COLO668 (cell line): Measurements from ENCODE around the gene VAV2.
A peak's percentile ranks its signal among the peaks of the same experiment; 100 is the strongest.

Experiments
- DNase-seq: peaks from one replicate; lab custom pipeline; 2025; ENCODE audit not compliant: unreplicated experiment; lab: John Stamatoyannopoulos, UW

Gene VAV2, protein sequence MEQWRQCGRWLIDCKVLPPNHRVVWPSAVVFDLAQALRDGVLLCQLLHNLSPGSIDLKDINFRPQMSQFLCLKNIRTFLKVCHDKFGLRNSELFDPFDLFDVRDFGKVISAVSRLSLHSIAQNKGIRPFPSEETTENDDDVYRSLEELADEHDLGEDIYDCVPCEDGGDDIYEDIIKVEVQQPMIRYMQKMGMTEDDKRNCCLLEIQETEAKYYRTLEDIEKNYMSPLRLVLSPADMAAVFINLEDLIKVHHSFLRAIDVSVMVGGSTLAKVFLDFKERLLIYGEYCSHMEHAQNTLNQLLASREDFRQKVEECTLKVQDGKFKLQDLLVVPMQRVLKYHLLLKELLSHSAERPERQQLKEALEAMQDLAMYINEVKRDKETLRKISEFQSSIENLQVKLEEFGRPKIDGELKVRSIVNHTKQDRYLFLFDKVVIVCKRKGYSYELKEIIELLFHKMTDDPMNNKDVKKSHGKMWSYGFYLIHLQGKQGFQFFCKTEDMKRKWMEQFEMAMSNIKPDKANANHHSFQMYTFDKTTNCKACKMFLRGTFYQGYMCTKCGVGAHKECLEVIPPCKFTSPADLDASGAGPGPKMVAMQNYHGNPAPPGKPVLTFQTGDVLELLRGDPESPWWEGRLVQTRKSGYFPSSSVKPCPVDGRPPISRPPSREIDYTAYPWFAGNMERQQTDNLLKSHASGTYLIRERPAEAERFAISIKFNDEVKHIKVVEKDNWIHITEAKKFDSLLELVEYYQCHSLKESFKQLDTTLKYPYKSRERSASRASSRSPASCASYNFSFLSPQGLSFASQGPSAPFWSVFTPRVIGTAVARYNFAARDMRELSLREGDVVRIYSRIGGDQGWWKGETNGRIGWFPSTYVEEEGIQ

DNA sequence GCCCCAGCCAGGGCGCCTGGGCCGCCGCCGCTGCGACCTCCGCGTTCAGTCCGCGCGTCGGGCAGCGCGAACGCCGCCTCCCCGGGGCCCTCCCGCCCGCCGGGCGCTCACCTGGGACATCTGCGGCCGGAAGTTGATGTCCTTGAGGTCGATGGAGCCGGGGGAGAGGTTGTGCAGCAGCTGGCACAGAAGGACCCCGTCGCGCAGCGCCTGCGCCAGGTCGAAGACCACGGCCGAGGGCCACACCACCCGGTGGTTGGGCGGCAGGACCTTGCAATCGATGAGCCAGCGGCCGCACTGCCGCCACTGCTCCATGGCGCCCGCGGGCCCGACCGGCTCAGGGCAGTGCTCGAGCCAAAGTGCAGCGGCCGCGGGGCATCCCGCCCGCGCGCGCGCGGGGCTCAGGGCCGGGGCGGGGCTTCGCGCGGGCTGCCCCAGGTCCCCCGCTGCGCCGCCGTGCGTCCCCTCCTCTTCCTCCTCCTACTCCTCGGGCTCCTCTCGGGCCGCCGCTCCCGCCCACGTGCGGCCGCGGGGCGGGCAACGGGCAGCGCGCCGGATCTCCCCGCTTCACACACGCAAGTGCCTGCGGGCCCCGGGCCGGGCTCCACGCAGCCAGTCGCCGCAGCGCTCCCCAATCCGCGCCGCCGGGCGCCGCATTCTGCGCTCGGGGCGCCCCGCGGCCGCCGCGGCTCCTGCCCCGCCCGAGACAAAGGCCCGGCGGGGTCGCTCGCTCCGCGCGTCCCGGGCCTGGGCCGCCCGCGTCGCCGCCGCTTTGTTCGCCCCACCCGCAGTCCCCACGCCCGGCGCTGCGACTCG, at the start of gene VAV2:
Gene VAV2 (minus strand): TSS at position 361 of the 816 bp plus-strand sequence. CDS start 46 bp downstream, at position 315.
- peak; percentile 83 for DNase-seq

DNA sequence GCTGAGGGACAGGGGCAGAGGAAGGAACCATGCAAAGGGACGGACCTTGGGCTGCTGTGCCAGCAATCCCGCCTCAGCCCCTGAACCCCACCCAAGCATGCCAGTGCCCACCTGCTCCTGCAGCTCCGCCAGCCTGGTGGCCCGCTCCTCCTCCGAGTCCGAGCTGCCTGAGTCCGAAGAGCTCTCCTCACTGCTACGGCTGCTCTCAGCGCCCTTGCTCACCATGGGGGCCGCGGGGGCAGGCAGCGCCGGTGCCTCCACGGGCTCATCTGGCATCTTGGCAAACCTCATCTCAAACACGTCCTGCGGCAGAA, 49.5 kb upstream of the VAV2 start:
- no peak for DNase-seq

DNA sequence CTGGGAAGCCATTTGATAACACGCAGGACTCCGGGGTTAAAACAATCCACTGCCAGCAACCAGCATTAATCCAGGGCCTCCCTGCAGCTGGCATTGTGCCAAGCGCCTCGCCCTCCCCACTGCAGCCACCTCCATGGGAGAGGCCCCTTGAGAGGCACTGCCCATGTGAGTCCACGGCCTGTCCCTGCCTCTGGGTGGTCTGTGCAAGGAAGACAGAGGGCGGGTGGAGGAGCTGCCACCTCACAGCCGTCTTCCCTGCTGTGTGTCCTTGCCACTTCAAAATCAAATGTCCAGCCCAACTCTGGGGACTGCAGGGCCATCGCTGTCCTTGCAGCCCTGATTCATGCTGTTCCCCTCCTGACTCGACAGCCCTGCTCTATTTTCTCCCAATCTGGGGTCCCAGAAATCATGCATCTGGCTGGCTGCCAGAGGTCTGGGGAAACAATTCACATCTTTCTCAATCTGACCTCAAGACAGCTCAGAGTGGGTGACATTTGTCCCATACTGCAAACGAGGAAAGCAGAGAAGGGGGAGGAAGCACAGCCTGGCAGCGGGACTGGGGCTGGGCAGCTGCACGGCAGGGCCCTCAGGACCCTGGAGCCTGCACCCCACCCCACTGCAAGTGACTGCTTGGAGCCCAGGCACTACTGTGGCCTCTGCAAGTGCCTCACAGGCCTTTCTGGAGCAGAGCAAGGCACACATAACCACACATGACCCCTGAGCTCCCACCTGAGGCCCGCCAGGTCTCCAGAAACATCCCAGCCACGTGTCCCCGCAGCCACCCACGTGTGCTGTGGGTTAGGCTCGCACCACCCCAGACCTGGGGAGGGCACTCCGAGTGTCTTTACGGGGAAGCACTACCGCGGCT, 48.9 kb upstream of the VAV2 start:
- DNase-seq: peak; percentile 2

DNA sequence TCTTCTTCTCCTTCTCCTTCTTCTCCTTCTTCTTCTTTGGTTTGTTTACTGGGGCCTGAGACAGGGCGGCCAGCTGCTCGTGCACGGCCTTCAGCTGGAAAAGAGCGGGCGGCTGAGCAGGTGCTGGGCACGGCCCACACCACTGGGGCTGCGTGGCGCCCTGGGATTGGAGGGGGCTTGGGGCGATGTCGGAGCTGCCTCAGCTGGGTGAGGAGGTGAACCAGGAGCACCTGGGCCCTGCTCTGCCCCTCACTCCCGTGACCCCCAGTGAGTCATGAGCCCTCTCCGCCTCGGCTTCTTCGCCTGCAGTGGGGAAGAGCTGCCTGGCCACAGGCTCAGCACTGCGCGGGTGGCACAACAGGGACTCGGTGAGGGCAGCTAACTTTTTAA, 48.0 kb upstream of the VAV2 start:
- no peak for DNase-seq

DNA sequence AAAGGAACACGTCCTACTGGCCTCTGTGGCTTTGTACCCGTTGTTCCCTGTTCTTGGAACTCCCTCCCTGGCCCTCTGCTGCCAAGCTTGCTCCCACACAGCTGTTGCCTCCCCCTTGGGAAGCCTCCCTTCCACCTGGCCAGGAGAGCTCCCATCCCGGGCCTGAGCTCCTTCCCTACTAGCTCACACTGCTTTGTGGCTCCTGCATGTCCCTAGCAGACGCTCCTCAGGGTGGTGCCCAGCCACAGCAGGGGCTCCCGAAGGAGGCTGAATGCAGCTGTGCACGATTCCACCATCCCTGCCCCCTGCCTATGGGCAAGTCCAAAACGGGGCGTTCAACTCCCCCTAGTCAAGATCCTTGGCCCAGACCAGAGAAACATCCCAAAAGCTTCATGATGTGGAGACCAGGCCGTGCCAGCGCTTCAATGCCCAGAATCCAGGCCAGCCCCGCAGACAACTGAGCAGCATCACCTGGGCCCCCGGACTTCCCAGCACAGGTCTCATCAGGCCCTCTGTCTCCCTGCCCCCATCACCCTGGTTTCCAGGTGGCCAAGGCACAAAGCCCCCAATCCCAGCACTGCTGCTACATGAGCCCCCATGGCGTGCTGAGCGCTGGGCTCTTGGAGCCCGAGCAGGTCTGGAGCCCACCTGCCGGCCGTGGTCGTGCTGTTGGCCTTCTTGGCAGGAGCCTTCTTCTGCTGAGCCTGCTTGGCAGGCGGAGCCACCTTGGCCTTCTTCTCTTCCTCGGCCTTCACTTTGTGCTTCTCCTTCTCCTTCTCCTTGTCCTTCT, 47.5 kb upstream of the VAV2 start:
- no peak for DNase-seq

DNA sequence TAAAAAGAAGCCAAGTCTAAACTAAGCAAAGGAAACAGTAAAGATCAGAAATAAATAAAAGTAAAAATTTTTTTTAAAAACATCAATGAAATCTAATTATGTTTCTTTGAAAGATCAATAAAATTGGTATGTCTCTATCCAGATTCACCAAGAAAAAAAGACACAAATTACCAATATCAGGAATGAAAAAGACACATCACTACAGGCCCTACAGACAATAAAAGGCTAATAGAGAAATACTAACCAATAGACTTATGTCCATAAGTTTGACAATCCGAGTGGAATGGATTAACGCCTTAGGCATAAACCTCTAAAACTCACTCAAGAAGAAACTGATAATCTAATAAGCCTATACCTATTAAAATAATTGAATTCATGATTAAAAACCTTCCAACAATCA, 45.5 kb upstream of the VAV2 start:
- no peak for DNase-seq

DNA sequence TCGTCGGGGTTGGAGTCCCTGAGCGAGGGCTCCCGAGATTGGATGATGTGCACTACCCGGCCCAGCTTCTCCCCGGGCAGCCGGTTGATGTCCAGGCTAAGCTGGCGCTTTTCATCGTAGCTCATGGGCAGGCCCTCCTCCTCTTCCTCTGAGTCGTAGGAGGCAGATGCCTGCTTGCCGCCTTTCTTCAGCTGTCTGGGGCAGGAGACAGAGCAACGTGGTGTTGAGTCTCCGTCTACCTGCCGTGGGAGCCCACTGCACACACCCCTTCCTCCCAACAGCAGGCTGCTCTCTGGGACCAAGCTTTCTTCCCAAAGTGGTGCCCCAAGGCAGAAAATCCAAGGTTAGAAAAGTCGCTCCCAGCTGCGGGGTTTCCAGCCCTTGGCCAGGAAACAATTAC, 44.0 kb upstream of the VAV2 start:
- no peak for DNase-seq

DNA sequence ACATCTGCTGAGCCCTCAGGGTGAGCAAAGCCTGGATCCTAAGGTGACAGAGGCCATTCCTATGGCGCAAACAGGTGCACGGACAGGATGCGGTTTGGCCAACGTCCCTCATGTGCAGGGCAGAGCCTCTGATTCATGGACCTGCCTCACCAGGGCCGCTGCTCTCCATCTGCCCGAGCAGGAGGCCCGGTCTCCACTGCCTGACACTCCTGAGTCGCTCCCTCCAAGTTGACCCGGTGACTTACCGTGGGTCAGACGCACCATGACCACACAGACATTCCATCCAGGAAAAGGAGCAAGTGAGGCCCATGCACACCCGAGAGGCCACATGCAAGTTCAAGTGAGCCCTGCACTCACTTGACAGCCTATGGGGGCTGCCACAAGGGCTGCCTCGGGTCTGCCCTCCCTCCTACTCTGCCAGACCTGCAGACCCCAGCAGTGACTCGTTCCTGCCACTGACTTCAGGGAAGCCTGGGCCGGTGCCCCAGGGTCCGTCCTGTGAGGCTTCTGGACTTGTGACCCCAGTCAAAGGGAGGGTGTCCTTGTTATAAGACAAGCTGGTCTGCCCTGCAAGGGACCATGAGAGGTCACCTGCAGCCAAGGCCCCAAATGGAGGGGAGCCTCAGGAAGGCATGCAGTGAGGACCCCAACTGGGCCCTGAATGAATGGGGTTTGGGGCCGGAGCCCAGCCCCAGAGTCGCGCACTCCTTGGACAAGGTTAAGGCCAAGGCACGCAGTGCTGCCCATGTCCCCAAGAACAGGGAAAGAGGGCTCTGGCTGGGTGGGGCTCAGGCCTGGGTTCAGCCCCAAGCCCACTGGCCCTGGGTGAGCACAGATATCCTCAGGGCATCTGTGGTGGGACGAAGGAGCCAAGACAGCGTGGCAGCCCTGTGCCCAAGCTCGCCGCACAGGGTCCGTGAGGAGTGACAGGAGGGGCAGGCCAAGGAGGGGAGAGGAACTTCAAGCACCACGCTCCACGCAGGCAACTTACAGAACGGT, 43.2 kb upstream of the VAV2 start:
- DNase-seq: no peak

DNA sequence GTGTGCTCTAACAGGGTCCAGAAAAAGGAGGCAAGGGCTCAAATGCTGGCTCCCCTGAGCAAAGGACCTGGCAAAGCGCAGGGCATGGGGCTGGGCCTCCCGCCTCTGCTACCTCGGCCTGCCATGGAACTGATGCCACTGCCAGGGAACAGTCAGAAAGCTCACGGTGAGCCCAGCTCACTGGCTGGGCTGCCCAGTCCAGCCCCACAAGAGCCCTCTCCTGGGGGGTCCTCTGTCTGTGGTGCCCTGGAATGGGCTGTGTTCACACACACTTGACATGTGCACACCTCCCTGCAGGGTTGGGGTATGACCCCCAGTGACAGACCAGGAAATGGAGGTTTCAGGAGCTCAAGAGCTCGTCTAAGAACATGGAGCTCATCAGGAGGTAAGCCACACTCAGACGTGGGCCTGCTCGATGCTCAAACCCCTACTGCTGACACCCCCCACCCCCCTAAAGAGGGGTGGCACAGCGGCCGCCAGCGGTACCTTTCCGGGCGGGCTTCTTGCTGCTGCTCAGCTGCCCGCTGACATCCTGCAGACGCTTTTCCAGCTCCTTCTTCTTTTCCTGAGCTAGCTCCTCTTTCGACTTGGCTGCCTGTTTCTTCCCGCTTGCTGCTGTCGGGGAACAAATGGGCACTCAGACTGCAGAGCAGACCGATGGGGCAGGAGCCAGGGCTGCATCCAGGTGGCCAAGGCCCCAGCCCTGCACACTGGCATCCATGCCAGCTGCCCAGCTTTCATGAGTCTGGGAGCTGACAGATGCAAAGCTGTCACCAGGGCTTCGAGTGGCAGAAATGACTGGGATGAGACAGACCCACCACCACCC, 42.3 kb upstream of the VAV2 start:
- DNase-seq: no peak

DNA sequence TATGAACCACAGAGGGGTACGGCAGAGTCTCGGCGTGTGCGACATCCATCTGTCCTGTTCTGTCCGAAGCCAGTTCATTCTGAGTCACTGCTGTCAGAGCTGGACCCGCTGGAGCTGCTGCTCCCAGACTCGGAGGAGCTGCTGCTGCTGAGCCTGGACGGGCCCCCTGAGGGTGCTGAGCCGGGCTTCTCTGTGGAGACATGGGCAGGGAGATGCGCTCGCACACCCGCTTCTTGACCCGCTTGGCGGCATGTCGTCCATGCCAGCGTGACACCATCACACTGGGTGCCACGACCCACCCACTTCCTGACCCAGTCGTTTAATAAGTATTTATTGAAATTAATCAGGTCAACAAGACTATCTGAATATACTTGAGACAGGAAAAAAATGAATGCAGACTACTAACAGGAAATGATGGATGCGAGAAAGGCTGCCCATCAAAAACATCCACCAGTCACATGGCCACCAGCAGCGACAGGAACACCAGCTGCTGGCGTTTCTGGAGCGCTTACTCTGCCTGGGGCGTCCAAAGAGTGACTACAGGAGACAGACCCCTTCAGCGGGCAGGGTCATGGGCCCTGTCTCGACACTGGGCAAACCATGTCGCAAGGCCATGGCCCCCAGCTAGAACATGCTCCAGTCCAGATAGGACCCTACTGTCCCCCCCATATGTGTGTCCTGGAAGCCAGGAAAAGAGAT, 41.5 kb upstream of the VAV2 start:
- no peak for DNase-seq

DNA sequence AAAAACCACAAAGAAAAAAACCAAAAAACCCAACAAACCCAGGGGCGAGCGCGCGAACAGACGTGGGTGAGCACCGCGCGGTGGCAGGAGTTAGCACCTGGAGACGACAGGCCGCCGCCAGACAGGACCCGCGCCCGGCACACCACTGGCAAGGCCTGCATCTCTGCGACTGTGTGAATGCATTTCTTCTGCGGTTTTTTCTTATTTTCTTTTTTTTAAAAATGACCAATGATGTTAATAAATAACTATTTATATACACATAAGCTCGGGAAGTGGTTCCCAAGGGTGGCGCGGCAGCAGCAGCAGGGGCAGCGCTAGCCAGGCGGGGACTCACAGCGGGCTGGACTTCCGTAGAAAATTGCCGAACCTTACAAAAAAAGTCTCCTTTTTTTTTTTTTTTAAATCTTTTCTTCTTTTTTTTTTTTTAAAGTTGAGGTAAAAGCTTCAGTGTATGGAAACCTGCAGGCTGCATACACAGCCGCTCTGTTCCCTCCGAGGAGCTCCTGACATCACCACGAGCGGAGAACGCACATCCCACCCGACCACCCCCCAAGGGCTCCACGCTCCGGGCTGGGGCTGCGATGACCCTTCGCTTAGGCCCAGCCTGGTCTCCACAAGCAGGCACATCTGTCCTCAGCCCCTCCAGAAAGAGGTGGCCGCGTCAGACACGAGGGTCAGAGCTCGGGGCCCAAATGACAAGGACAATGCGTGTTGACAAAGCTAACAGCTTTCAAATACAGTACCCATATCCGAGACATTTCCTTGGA, 40.5 kb upstream of the VAV2 start:
- no peak for DNase-seq

DNA sequence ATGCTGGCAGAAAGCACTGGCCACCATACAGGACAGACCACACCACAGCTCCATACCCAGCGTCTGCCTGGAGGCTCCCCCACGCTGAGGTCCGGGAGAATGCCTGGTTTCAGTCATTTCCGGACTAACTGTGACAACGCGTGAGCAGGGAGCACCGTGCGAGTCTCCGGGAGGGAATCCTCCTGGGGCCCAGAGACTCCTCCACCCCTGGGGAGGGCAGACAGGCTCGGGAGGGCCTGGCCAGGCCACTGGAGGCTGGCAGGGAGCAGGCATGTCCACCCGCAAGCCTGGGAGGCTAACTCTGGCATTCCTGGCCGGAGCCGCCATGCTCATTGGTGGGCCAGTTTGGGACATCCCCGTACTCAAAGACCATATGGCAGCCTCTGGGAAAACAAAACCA, 39.7 kb upstream of the VAV2 start:
- DNase-seq: no peak

DNA sequence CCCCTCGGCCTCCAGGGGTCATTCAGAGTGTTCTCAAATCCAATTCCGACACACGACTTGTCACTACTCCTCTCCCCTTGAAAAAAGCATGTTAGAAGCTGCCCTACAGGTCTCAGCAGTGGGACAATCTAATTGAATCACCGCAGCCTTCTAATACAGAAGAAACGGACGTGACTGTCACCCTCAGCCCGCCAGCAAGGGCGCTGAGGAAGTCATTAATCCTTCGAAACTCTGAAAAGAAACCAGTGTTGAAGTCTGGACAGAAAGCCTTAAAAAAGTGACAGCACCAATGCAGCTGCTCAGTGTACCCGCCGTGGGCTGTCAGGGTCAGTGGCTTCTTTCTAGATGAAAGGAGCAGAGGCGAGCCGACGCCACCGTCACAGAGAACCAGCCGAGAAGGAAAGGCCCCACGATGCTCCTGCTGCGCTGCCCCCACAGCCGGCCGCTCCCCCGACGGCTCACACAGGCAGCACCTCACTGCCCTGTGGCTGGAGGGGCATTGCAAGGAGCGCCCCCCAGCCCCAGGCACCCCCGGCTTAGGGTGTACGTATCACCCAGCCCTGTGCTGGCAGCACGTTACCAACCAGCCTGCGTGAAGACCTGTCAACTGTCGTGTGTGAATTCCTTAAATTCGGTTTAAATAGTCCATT, 38.8 kb upstream of the VAV2 start:
- DNase-seq: no peak

DNA sequence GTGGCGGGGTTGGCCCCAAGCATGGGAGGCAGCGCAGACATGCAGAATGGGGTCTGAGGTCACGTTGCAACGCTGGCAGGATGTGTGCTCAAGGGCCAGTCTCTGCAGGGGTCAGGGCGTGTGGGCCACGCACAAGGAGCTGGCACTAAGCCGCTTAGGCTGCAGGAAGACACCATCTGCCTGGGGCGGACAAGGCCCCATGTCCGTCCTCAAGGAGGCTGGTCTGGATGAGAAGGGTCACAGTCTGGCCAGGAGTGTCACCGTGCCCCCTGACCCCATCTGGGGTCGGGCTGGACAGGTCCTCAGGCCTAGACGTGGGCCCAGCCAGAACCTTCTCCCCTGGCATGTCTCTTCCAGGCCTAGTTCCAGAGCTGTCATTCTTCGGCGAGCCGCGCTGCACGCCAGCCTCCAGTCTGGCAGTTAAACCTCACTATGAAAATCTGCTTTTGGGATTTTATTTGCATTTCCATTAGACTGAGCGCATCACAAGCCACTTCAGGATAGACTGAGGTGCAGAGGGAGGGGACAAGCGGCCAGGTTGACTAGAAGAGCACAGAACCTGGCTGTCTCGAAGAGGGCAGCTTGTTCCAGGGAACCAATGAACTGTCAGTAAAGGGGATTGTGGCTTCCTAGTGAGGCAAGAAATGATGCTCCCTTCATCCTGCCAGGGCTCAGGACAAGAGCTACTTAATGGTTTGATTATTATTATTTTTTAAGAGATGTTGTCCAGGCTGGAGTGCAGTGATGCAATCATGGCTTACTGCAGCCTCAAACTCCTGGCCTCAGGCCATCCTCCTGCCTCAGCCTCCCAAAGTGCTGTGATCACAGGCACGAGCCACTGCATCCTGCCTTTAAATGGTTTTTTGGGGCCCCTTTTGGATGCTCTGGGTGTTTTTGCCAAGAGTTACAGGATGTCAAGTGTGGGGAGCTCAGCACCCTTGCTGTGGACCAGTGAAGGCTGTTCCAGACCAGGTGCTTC, 37.4 kb upstream of the VAV2 start:
- DNase-seq: no peak
